ENCODE data around the gene SYNDIG1L.
A peak's percentile ranks its signal among the peaks of the same experiment; 100 is the strongest.
"Not testable (repeated sequence)": the region's sequence is repeated elsewhere in the genome, so short reads cannot be mapped to it uniquely, and the experiment has no call there.

The SYNDIG1L gene
- total RNA-seq, result 0 to 1.2 (median 0) reads per million in 17 experiments

GRCh38 chr14:74426202-74426582, at the start of gene SYNDIG1L:
Gene SYNDIG1L, minus strand, starts transcription at chr14:74426210. Its CDS starts 16,466 bp downstream, at chr14:74409744.
- no peak for DNase-seq

- DNase-seq, result peak in 2 of 4 experiments; percentile 16 to 18
These were observed 49.7 kb upstream of the SYNDIG1L start for GRCh38 chr14:74475678-74476077.

- DNase-seq, result peak in 3 of 4 experiments; percentile 33 to 42 (median 34)
These were observed 48.4 kb upstream of the SYNDIG1L start for GRCh38 chr14:74474376-74474775.

GRCh38 chr14:74472601-74473000, 46.6 kb upstream of the SYNDIG1L start:
- DNase-seq, result peak; percentile 41 to 77 (median 66)

GRCh38 chr14:74469548-74470518, 43.8 kb upstream of the SYNDIG1L start:
- DNase-seq, result no peak

- DNase-seq, result no peak
These were observed 42.5 kb upstream of the SYNDIG1L start for GRCh38 chr14:74468513-74468912.

- DNase-seq, result no peak
These were observed 39.3 kb upstream of the SYNDIG1L start for GRCh38 chr14:74465335-74465734.

GRCh38 chr14:74464785-74465184, 38.8 kb upstream of the SYNDIG1L start:
- DNase-seq, result no peak

GRCh38 chr14:74463697-74464096, 37.7 kb upstream of the SYNDIG1L start:
- no peak for DNase-seq

GRCh38 chr14:74462993-74463392, 37.0 kb upstream of the SYNDIG1L start:
- DNase-seq, result no peak

GRCh38 chr14:74459976-74460375, 34.0 kb upstream of the SYNDIG1L start:
- no peak for DNase-seq

GRCh38 chr14:74459289-74459946, 33.4 kb upstream of the SYNDIG1L start:
- peak; percentile 56 to 68 (median 63) for DNase-seq

- DNase-seq, result no peak
These were observed 31.5 kb upstream of the SYNDIG1L start for GRCh38 chr14:74457565-74457895.

GRCh38 chr14:74456684-74457564, 30.9 kb upstream of the SYNDIG1L start:
- DNase-seq, result no peak

- not testable (repeated sequence) for DNase-seq
These were observed 28.4 kb upstream of the SYNDIG1L start for GRCh38 chr14:74454397-74454796.

GRCh38 chr14:74444866-74445265, 18.9 kb upstream of the SYNDIG1L start:
- no peak for DNase-seq

- no peak for DNase-seq
These were observed 16.7 kb upstream of the SYNDIG1L start for GRCh38 chr14:74442757-74443156.

GRCh38 chr14:74441113-74441512, 15.1 kb upstream of the SYNDIG1L start:
- DNase-seq, result no peak

GRCh38 chr14:74438351-74438915, 12.4 kb upstream of the SYNDIG1L start:
- DNase-seq, result no peak

- no peak for DNase-seq
These were observed 11.6 kb upstream of the SYNDIG1L start for GRCh38 chr14:74437496-74438053.

GRCh38 chr14:74434294-74434693, 8.3 kb upstream of the SYNDIG1L start:
- no peak for DNase-seq

- DNase-seq, result no peak
These were observed 4.0 kb upstream of the SYNDIG1L start for GRCh38 chr14:74429991-74430390.

Data from suppressor macrophage (primary cell).